Mesodermal cell (in vitro differentiated cells): ENCODE data around the gene THEMIS.
"Not testable (repeated sequence)": the region's sequence is repeated elsewhere in the genome, so short reads cannot be mapped to it uniquely, and the experiment has no call there.

Source experiments
- H3K27ac ChIP-seq: 2 replicates; pipeline ENCODE4 v1.7.0; 2013; ENCODE audit warnings: mild to moderate bottlenecking, low read depth, low read length, moderate library complexity; ENCODE audit not compliant: severe bottlenecking
- H3K36me3 ChIP-seq: 2 replicates; pipeline ENCODE4 v1.7.1; 2013; ENCODE audit warnings: mild to moderate bottlenecking, low read length, moderate library complexity; ENCODE audit not compliant: control insufficient read depth, insufficient read depth
- H3K4me1 ChIP-seq: one replicate; pipeline ENCODE4 v1.7.1; 2013; ENCODE audit warnings: mild to moderate bottlenecking, low read length; ENCODE audit not compliant: insufficient read depth, control insufficient read depth, poor library complexity, severe bottlenecking
- H3K4me3 ChIP-seq: 2 replicates; pipeline ENCODE4 v1.7.0; 2013; ENCODE audit warnings: low read length, control low read depth, mild to moderate bottlenecking; ENCODE audit not compliant: insufficient read depth, poor library complexity, severe bottlenecking; ENCODE audit errors: extremely low read depth
- H3K9me3 ChIP-seq: 2 replicates; pipeline ENCODE4 v1.7.1; 2013; ENCODE audit warnings: mild to moderate bottlenecking, low read length, moderate library complexity; ENCODE audit not compliant: control insufficient read depth
- WGBS, 2 experiments: methylation state at CpG; one replicate each; pipeline ENCODE4 v1.1.5; 2013; ENCODE audit warnings: missing lambda C conversion rate in 2 of 2; ENCODE audit not compliant: insufficient coverage in 2 of 2; 5-methylcytosine and 5-hydroxymethylcytosine counted together

Gene THEMIS

GRCh38 chr6:127884134-127884533 lies 16.7 kb downstream of the THEMIS start:
- Histone ChIP-seq H3K4me1 (no peaks in the 10 kb centered on the region), H3K9me3 (no peaks in the 10 kb centered on the region), H3K27ac (no peak overlapping the region), H3K36me3 (no peaks in the 10 kb centered on the region), H3K4me3 (no peak overlapping the region)

GRCh38 chr6:127881949-127882348 lies 18.9 kb downstream of the THEMIS start:
- H3K4me1 ChIP-seq, H3K36me3 ChIP-seq, H3K4me3 ChIP-seq, H3K27ac ChIP-seq, H3K9me3 ChIP-seq: not testable (repeated sequence)

GRCh38 chr6:127880429-127880828 lies 20.4 kb downstream of the THEMIS start:
- Histone ChIP-seq H3K4me1 (no peaks in the 10 kb centered on the region), H3K27ac (no peak overlapping the region), H3K4me3 (no peak overlapping the region), H3K36me3 (no peaks in the 10 kb centered on the region), H3K9me3 (no peaks in the 10 kb centered on the region)

- Histone ChIP-seq H3K4me3 (no peak overlapping the region), H3K4me1 (no peaks in the 10 kb centered on the region), H3K36me3 (no peaks in the 10 kb centered on the region), H3K27ac (no peak overlapping the region), H3K9me3 (no peaks in the 10 kb centered on the region)
- WGBS, 2 experiments, result 30 to 35% methylated on average over 7 to 10 of the region's 12 CpGs
Observed at GRCh38 chr6:127879685-127880084, 21.2 kb downstream of the THEMIS start.

GRCh38 chr6:127878115-127878514 lies 22.7 kb downstream of the THEMIS start:
- Histone ChIP-seq H3K4me1 (no peaks in the 10 kb centered on the region), H3K4me3 (no peak overlapping the region)

GRCh38 chr6:127877231-127877630 lies 23.6 kb downstream of the THEMIS start:
- no peaks in the 10 kb centered on the region for H3K9me3 ChIP-seq
- no peaks in the 10 kb centered on the region for H3K4me1 ChIP-seq
- no peak overlapping the region for H3K4me3 ChIP-seq
- no peaks in the 10 kb centered on the region for H3K36me3 ChIP-seq
- H3K27ac ChIP-seq, result no peak overlapping the region
- WGBS, 2 experiments, result no CpG with 5 or more reads among the region's 3 CpGs

More at GRCh38 chr6:127878115-127878514, 22.7 kb downstream of the THEMIS start:
- Histone ChIP-seq H3K36me3 (no peaks in the 10 kb centered on the region), H3K27ac (no peak overlapping the region), H3K9me3 (no peaks in the 10 kb centered on the region)
- WGBS, 2 experiments, result 90% methylated on average over 1 of the region's 2 CpGs; no CpG with 5 or more reads in 1 of the 2 experiments

GRCh38 chr6:127869772-127870404 lies 31.0 kb downstream of the THEMIS start:
- H3K36me3 ChIP-seq, result no peaks in the 10 kb centered on the region
- H3K4me3 ChIP-seq, result no peak overlapping the region
- no peaks in the 10 kb centered on the region for H3K4me1 ChIP-seq
- H3K27ac ChIP-seq, result no peak overlapping the region
- no peaks in the 10 kb centered on the region for H3K9me3 ChIP-seq
- 92 to 100% methylated on average over 3 to 4 of the region's 4 CpGs for WGBS, 2 experiments

GRCh38 chr6:127869183-127869582 lies 31.7 kb downstream of the THEMIS start:
- Histone ChIP-seq H3K36me3 (no peaks in the 10 kb centered on the region), H3K4me1 (no peaks in the 10 kb centered on the region), H3K9me3 (no peaks in the 10 kb centered on the region), H3K4me3 (no peak overlapping the region), H3K27ac (no peak overlapping the region)
- WGBS, 2 experiments, result 94% methylated on average over 3 of the region's 5 CpGs; no CpG with 5 or more reads in 1 of the 2 experiments

- WGBS, 2 experiments, result 75% methylated on average over 1 of the region's 1 CpG; no CpG with 5 or more reads in 1 of the 2 experiments
- H3K4me3 ChIP-seq, result no peak overlapping the region
- H3K36me3 ChIP-seq, result no peaks in the 10 kb centered on the region
- H3K27ac ChIP-seq, result no peak overlapping the region
- no peaks in the 10 kb centered on the region for H3K9me3 ChIP-seq
- H3K4me1 ChIP-seq, result no peaks in the 10 kb centered on the region
Observed at GRCh38 chr6:127868338-127868737, 32.5 kb downstream of the THEMIS start.

GRCh38 chr6:127866766-127867165 lies 34.1 kb downstream of the THEMIS start:
- H3K4me3 ChIP-seq, result no peak overlapping the region
- H3K36me3 ChIP-seq, result no peaks in the 10 kb centered on the region
- no peaks in the 10 kb centered on the region for H3K9me3 ChIP-seq
- H3K4me1 ChIP-seq, result no peaks in the 10 kb centered on the region
- H3K27ac ChIP-seq, result no peak overlapping the region

GRCh38 chr6:127865108-127865507 lies 35.8 kb downstream of the THEMIS start:
- H3K36me3 ChIP-seq, result no peaks in the 10 kb centered on the region
- H3K4me3 ChIP-seq, result no peak overlapping the region
- no peaks in the 10 kb centered on the region for H3K4me1 ChIP-seq
- H3K9me3 ChIP-seq, result no peaks in the 10 kb centered on the region
- no peak overlapping the region for H3K27ac ChIP-seq
